GM20431 (cell line): ENCODE measurements around the gene BRF1.

Experiments
- in situ Hi-C: fragments of 300-500 bp; cut with MseI, MboI; formaldehyde crosslinking; loops from one replicate; pipeline ENCODE4 v1.15.0; 2020; ENCODE audit warnings: low sequenced_read_pairs; ENCODE audit not compliant: unreplicated experiment

Gene BRF1

DNA sequence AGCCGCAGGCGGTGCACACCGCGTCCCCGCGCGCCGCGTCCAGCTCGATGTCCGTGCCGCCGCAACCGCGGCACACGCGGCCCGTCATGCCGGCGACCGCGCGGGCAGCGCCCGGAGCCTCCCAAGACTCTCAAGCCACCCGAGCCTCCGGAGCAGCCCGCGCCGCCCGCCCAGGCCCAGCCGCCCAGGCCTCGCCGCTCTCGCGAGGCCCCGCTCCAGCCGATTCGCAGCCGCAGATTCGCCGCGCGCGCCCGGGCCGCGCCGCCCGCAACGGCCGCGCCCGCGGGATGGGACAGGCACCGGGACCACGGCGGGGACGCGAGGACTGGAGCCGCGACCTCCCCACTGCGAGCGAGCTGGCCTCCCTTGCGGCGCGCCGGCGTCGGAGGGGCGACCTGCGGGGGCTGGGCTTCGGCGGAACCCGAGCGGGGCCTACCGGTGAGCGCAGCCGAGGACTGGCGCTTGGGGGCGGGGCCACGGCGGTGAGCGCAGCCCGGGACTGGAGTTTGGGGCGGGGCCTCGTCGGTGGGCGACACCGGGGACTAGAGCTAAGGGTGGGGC is at the start of gene BRF1:
Gene BRF1 (minus strand): TSS at position 460 of the 561 bp plus-strand sequence. CDS start 372 bp downstream, at position 88.
- in situ Hi-C loops: no loop called here

DNA sequence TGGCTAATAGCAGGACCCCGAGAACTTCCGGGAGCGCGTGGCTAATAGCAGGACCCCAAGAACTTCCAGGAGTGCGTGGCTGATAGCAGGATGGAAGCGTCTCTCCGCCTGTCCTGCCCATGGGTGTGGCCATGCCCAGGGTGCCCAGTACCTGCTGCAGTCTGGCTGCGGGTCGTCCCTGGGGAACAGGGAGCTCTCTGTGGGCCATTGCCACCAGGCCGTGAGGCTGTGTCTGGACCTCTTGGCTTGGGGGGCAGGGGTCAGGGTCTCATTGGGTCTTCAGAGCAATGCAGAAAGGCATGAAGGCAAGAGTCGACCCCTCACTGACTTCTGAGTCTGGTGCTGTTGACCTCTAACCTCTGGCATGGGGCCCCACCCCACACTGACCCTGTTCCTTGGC is 49.2 kb upstream of the BRF1 start:
- in situ Hi-C loops: loop anchor here (25.0 kb wide), 1 partner anchor 138 kb away; no protein-coding TSS in a partner anchor

DNA sequence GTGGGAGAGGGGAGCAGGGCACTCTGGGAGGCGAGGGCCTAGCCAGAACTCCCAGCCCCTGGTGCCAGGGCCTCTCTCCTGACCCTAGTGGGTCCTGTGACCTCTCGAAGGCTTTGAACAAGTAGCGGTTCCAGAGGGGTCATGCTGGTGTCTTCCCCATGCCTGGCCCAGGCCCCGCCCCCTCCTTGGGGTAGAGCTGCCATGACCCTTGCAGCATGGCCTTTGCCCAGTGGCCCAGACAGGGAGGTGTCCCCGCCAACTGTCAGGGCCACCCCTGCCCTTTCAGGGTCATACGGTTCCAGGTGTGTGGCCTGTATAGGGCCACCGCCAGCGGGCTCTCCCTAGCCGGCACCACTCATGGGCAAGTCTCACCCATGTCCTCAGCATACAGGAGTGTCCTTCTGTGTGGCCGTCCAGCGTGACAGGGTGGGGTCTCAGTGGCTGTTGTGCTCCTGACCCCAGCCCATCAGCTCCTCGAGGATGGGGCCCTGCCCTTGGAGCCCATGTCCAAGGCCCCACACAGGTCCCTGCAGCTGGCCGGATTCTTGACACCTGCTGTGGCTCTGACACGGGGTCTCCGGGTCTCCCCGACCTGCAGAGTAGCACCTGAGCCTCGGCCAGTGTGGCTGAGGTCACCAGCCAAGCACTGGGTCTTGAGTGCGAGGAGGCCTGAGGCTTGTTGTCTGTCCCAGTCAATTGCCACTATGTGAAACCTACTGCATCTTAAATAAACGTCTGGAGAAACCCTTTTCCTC is 48.3 kb upstream of the BRF1 start:
- in situ Hi-C loops: loop anchor here (25.0 kb wide), 1 partner anchor 137 kb away; no protein-coding TSS in a partner anchor

GRCh38 chr14:105348169-105348944 is 47.6 kb upstream of the BRF1 start:
- in situ Hi-C loops: loop anchor here (25.0 kb wide), 1 partner anchor 136 kb away; no protein-coding TSS in a partner anchor

DNA sequence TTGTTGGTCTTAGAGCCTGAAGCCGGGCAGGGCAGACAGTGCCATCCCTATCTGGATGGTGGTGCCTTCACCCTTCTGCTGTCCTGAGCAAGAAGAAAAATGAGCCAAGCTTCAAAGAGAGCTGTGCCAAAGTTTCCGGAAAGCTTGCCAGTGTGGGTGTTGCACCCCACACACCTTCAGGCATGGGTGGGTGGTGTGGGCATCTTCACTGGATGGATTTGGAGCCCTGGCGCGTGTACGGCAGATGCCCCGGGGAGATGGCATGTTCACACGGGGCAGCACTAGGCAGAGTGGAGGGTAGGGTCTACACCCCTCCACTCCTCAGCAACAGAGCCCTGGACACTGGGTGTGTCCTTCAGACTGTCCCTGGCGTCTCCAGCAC is 46.8 kb upstream of the BRF1 start:
- in situ Hi-C loops: loop anchor here (25.0 kb wide), 1 partner anchor 135 kb away; no protein-coding TSS in a partner anchor

- in situ Hi-C loops: loop anchor here (25.0 kb wide), 1 partner anchor 135 kb away; no protein-coding TSS in a partner anchor
Measured at GRCh38 chr14:105346876-105347586, 46.2 kb upstream of the BRF1 start.

DNA sequence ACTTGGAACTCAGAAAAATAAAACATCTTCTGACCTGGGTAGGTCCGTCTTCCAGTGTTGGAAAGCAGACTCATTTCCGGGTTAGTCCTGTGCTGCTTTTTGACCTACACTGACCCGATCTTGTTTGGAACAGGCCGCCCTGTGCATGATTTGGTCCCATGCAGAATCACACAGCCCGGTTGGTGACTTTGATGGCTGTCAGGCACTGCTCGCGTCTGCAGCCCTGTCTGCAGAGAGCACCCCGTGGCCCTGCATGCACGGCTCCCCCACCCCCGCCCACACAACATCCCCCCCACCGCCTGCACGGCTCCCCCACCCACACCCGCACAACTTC is 45.4 kb upstream of the BRF1 start:
- in situ Hi-C loops: loop anchor here (25.0 kb wide), 1 partner anchor 134 kb away; no protein-coding TSS in a partner anchor

- in situ Hi-C loops: loop anchor here (25.0 kb wide), 1 partner anchor 131 kb away; no protein-coding TSS in a partner anchor
Measured at GRCh38 chr14:105343194-105343593, 42.4 kb upstream of the BRF1 start.

DNA sequence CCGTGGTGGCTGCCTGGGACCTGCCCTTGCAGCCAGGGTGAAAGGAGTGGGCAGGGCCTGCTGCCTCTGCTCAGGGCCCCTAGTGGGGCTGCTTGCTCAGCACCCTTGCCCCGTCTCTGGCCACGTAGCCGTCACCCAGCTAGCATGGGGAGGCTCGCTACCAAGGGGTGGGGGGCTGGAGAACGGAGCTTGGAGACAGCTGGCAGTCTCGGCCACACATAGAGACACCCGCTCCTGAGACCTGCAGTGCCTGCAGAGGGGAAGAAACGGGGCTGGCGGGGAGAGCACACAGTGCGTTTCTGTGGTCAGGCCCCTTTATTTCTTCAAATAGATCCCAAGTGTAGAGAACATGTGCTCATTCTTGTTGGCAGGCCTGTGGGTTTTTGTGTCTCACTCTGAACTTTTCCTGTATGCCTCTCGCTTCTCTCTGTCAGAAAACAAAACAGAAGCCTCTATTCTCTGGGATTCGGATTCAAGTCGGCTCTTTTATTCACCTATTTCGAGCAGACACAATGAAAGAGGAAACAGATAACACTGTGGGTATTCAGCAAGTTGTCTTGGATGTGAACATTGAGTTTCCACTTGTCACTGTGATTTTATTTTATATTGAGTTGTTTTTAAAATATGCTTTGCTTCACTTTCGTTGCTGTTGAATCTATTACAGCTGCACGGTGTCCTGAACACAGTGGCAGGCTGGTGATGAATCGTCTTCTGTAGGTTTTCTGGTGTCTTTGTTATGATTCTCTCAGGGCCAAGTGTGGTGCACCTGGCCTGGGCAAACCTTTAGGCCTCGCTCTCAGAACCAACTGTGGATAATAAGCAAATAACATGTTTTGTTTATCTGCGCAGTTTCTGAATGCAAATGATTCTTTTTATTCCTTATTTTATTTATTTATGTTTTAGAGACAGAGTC is 40.3 kb upstream of the BRF1 start:
- in situ Hi-C loops: loop anchor here (25.0 kb wide), 1 partner anchor 129 kb away; no protein-coding TSS in a partner anchor

GRCh38 chr14:105337966-105338741 is 37.4 kb upstream of the BRF1 start:
- in situ Hi-C loops: loop anchor here (25.0 kb wide), 1 partner anchor 126 kb away; no protein-coding TSS in a partner anchor

DNA sequence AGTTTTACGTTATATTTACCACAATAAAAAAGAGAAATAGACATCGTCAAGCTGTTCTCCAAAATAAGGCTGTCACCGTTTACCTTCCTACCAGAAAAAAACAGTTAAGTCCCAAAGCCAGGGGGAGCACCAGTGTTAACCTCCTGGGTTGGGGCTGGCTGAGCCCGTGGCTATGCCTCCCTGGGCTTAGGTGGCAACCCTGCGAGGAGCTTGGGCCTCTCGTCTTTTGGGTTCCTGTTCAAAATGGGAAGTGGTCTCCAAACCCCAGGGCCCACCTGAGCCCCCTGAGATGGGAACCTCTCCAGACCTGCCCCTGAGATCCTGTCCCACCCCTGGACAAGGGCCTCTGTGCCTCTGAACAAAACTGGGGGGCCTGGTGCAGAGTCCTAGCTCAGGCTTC is 36.6 kb upstream of the BRF1 start:
- in situ Hi-C loops: loop anchor here (25.0 kb wide), 1 partner anchor 125 kb away; no protein-coding TSS in a partner anchor

GRCh38 chr14:105336477-105337287 is 35.9 kb upstream of the BRF1 start:
- in situ Hi-C loops: loop anchor here (25.0 kb wide), 1 partner anchor 124 kb away; no protein-coding TSS in a partner anchor

DNA sequence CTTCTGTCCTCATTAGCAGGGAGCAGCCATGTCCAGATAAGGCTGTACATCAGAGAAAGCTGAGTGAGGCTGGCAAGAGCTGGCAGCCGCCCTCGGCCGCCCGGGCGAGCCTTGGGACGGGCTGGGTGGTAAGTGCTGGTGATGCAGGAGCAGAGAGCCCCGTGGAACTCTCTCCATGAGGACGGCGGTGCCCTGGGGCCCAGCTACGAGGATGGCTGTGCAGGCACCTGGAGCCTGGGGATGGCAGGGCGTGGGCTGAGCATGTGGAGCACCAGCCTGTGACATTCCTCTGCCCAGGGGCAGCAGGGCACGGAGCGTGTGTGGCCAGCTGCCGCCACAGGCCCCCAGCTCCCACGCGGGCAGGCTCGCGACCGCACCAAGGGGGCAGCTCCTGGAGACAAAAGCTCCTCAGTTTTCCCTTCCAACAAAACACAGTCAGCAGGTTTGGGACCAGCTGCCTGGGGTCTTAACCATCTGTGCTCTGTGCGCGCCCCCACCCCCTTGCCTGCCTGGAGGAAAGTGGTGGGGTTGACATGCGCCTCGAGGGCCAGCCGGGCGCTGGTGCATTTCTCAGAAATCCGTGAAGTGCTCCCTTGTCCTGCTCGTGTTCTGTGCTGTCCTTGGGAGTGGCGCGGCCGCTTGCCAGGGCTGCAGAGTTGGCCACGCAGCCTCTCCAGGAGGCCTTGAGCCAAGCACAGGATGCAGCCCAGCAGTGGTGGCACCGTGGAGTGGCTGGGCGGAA is 35.1 kb upstream of the BRF1 start:
- in situ Hi-C loops: loop anchor here (25.0 kb wide), 1 partner anchor 124 kb away; no protein-coding TSS in a partner anchor

- in situ Hi-C loops: loop anchor here (25.0 kb wide), 1 partner anchor 123 kb away; no protein-coding TSS in a partner anchor
Measured at GRCh38 chr14:105335231-105335542, 34.4 kb upstream of the BRF1 start.

GRCh38 chr14:105334383-105335230 is 33.8 kb upstream of the BRF1 start:
- in situ Hi-C loops: loop anchor here (25.0 kb wide), 1 partner anchor 122 kb away; no protein-coding TSS in a partner anchor
